GM19023 (cell line): Measurements from ENCODE around the gene ATAD3C.
"Not testable (repeated sequence)": the region's sequence is repeated elsewhere in the genome, so short reads cannot be mapped to it uniquely, and the experiment has no call there.

Experiments
- ATAC-seq: cut with Tn5 transposase; IDR thresholded peaks from one replicate; pipeline ENCODE4 v1.9.1; 2021; ENCODE audit warnings: mild to moderate bottlenecking, moderate library complexity; ENCODE audit not compliant: unreplicated experiment

ATAD3C gene

DNA sequence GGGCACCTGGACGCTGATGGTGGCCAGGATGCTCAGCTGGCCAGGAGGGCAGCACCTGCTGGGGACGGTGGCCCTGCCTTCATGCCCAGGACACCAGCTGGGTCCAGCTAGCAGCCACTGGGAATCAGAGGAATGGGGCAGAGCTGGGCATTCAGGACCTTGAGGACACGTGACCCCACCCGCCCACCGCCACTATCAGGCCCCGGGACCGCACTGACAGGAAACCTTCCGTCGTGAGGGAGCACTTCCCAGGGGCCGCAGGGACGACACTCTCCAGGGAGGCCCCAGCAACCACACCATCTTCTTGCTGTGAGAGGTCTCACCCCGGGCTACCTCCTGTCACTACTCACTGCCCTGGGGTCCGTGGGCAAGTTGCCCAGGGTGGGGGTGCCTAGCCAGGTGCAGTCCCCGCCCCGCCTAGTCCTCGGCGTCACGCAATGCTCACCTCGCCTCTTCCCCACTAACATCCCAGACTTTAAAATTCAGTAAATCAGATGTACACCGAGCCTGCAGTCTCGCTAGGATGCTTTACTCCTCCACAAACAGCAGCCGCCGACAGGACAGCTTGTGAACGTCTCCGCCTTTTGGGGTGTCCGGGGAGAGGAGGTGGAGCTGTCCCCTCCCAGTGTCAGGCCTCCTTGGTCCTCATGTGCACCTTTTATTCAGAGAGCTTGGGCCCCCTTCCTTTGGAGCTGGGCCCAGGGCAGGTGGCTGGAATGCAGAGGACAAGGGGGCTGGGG lies 9.1 kb upstream of the ATAD3C start:
- no peak for ATAC-seq

- no peak for ATAC-seq
Observed at GRCh38 chr1:1441002-1441888, 8.2 kb upstream of the ATAD3C start.

DNA sequence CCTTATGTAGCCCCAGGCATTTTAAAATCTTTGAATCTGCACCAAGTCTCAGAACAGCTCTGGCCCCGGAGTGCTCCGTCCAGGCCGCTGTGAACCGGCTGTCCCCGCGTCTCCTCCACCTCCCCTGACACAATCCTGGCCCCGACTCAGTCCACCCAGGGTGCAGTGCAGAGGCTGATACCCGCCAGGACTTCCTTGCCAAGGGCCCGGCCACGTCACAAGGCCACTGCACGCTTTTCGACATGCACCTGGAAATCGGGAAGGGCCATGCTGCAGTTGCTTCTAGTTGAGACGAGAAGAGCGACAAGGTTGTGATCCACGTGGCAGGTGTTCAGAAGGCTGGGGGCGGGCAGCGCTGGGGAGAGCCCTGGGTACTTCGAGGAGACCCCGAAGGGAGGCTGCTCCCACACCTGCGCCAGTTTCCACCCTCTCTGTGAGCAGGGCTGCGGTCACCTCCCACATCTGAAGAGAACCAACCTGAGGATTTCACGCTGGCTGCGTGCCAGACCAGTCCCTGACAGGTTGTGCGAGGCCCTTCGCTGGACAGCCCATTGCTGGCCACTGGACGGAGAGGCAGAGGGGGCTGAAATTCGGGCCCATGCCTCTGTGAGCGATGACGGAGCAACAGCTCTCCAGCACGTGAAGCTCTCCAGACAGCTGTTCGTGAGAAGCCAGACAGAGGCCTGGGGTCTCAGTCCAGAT lies 7.3 kb upstream of the ATAD3C start:
- ATAC-seq: no peak

GRCh38 chr1:1446631-1447030 lies 2.9 kb upstream of the ATAD3C start:
- not testable (repeated sequence) for ATAC-seq

GRCh38 chr1:1450616-1451015 lies 1.1 kb downstream of the ATAD3C start:
- ATAC-seq: not testable (repeated sequence)

DNA sequence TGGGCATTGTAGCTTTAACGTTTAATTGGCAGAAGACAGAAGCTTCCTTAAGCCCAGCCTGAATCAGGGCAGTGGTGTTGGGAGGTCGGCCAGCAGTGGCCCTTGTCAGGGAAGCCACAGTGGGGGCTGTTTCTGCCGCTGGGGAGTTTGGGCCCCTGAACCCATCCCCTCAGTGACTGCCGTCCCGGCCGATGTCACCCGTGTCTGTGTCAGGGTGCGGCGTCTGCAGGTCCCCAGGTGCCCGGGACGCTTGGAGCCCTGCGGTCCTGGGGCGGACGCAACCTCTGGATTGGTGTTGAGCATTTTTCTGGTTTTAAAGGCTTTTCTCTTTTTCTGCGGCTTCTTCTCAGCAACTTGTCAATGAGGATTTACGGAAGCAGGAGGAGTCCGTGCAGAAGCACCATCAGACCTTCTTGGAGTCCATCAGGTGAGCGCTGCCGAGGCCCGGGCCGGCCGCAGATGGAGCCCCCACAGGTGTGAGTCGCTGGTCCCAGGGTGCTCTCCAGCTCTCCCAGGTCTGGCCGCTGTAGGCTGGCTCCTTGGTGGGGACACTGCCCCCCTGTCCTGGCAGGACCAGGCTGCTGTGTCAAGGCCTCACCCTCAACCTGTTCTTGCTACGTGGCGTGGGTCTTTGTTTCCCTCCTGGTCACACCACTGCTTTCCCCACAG lies 2.3 kb downstream of the ATAD3C start:
- ATAC-seq: no peak

DNA sequence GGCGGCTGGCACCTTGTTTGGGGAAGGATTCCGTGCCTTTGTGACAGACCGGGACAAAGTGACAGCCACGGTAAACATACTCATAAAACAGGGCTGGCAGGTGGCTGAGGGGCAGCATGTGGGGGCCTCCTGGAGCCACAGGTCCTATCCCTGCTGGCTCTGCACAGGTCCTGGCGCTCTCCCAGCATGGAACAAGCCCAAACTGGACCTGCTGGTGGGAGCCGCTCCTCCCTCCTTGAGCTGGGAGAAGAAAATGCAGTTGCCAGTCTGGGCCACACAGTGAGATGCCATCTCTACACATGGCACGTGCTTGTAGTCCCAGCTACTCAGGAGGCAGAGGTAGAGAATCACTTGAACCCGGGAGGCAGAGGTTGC lies 2.9 kb downstream of the ATAD3C start:
- not testable (repeated sequence) for ATAC-seq

GRCh38 chr1:1452882-1453281 lies 3.4 kb downstream of the ATAD3C start:
- ATAC-seq: no peak

- not testable (repeated sequence) for ATAC-seq
Observed at GRCh38 chr1:1454286-1455056, 5.0 kb downstream of the ATAD3C start.

GRCh38 chr1:1455366-1455884 lies 5.9 kb downstream of the ATAD3C start:
- ATAC-seq: no peak

GRCh38 chr1:1455934-1456333 lies 6.4 kb downstream of the ATAD3C start:
- not testable (repeated sequence) for ATAC-seq

DNA sequence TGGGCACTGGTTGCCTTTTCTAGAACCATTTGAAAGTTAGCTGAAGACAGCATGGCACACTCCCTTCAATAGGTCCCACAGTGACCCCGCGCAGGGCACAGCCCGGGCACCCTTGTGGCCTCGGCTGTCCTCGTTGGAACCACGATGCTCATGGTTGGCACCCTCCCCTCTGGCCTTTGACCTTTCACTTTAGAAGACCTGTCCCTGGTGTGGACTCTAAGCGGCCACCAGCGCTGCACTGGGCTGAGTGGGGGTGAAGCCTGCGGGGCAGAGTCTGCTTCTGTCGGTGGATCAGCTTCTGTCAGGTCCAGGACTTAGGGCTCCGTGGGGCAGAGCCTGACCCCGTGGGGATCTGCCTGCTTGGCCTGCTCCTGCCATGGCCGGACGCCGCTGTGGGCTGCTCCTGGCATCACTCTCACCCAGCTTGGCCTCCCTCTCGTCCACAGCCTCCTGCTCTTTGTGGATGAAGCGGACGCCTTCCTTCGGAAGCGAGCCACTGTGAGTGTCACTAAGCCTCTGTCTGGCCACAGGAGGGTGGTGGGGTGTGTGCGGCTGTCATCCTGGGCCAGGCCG lies 7.3 kb downstream of the ATAD3C start:
- not testable (repeated sequence) for ATAC-seq

DNA sequence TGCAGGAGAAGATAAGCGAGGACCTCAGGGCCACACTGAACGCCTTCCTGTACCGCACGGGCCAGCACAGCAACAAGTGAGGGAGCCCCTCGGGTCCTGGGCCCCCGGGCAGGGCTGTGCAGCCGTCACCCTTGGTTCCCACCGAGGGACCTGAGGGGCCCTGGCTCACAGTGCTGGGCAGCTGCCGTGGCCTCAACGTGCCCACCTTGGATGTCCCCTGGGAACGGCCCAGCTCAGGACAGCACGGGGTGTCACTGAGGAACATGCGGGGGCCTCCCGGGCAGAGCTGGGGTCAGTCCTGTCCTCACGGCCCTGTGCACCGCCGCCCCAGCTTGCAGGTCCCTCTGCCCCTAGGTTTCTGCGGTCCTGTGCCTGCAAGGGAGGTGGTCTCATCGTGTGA lies 9.7 kb downstream of the ATAD3C start:
- not testable (repeated sequence) for ATAC-seq

DNA sequence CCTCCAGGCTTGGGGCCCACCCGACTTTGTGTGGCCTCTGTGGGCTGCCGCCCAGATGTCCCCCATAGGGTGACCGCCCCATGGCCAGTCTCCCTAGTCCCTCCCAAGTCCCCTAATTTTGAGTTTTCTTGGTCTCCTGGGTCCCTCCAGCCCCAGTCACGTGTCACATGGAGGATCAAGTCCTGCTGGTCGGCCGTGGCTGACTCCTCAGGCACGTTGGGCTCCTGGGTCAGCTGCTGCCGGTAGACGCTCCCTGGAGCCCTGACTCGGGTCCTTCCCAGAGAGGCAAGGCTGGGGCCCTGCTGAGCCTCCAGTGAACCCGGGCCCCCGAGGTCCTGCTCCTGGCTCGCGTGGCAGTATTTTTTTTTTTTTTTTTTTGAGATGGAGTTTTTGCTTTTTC lies 10.2 kb downstream of the ATAD3C start:
- not testable (repeated sequence) for ATAC-seq

GRCh38 chr1:1460540-1461130 lies 11.1 kb downstream of the ATAD3C start:
- ATAC-seq: no peak

GRCh38 chr1:1461721-1462317 lies 12.3 kb downstream of the ATAD3C start:
- no peak for ATAC-seq

GRCh38 chr1:1462318-1462966 lies 13.0 kb downstream of the ATAD3C start:
- no peak for ATAC-seq

DNA sequence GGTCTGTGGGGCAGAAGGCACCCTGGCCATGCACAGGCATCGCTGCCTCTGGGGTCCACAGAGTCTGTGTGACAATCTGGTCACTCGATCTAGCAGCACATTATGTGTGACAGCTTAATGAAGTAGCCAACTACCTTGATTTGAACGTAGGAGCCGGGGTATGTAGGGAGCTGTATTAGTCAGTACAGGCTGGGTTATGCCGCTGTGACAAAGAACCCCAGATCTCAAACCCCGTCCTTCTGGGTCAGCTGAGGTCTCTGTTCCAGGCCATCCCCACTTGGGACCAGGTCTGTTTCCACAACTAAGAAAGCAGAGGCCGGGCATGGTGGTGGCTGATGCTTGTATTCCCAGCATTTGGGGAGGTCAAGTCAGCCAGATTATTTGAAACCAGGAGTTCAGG lies 13.8 kb downstream of the ATAD3C start:
- no peak for ATAC-seq
